GM12878 (cell line): ENCODE data around the gene CENPH.

Experiments used
- CEBPB ChIP-seq, 2 experiments: fragments of 150-350 bp in 1 of 2; IDR thresholded peaks; 2 replicates each; pipeline ENCODE4 v1.6.1; 2012 to 2014; ENCODE audit warnings: low read depth in 2 of 2, low read length in 2 of 2, borderline replicate concordance in 1 of 2, inconsistent platforms in 1 of 2
- EGR1 ChIP-seq, 2 experiments: IDR thresholded peaks; 1 replicate in 1 of 2; 2 replicates in 1 of 2; pipeline ENCODE4 v1.6.1; 2011 to 2012; ENCODE audit warnings: low read depth in 2 of 2, low read length in 2 of 2, borderline replicate concordance in 1 of 2, mild to moderate bottlenecking in 1 of 2, moderate library complexity in 1 of 2
- ESRRA ChIP-seq: IDR thresholded peaks from 2 replicates; pipeline ENCODE4 v1.6.1; 2012; ENCODE audit warnings: mild to moderate bottlenecking, low read length, improper control_type of control experiment
- SREBF2 ChIP-seq: IDR thresholded peaks from 2 replicates; pipeline ENCODE4 v1.6.1; 2012; ENCODE audit warnings: mild to moderate bottlenecking, low read length
- TCF7 ChIP-seq: IDR thresholded peaks from 2 replicates; pipeline ENCODE4 v1.6.1; 2014; ENCODE audit warnings: antibody characterized with exemption, borderline replicate concordance

- TF ChIP-seq ESRRA (no peak), CEBPB (IDR thresholded peaks at IDR 0.05; ENCODE audit: borderline replicate concordance in 1 of 2, low read depth in 2 of 2, low read length in 2 of 2) (no peak), TCF7 (no peak), SREBF2 (no peak), EGR1 (IDR thresholded peaks at IDR 0.05; ENCODE audit: borderline replicate concordance in 1 of 2, low read depth in 2 of 2, low read length in 2 of 2) (peak in 1 of 2 experiments; percentile 42; a peak in 1 of 3 replicates)
These were observed at the start of gene CENPH for GRCh38 chr5:69189162-69190086.
